KMS-11 (cell line): ENCODE results near the gene SLC25A48.

Experiments
- H2AFZ ChIP-seq: fragments of 200-600 bp; sonication (generic); 2 replicates; pipeline ENCODE4 v1.6.1; 2016; ENCODE audit warnings: antibody characterized with exemption, mixed run types, low read depth
- H3K27ac ChIP-seq: fragments of 200-600 bp; sonication (generic); 2 replicates; pipeline ENCODE4 v1.6.1; 2016; ENCODE audit warnings: mild to moderate bottlenecking, mixed run types
- H3K27me3 ChIP-seq: fragments of 200-600 bp; sonication (generic); 2 replicates; pipeline ENCODE4 v1.6.1; 2017; ENCODE audit warnings: mild to moderate bottlenecking, low read depth, mixed run types, moderate library complexity; ENCODE audit not compliant: insufficient read depth
- H3K36me3 ChIP-seq: fragments of 200-600 bp; sonication (generic); 2 replicates; pipeline ENCODE4 v1.6.1; 2017; ENCODE audit warnings: mild to moderate bottlenecking, mixed run types; ENCODE audit not compliant: insufficient read depth
- H3K4me1 ChIP-seq: fragments of 200-600 bp; sonication (generic); 2 replicates; pipeline ENCODE4 v1.6.1; 2016; ENCODE audit warnings: mild to moderate bottlenecking, low read depth, mixed run types; ENCODE audit not compliant: poor library complexity, severe bottlenecking
- H3K4me2 ChIP-seq: fragments of 200-600 bp; sonication (generic); 2 replicates; pipeline ENCODE4 v1.7.0; 2016; ENCODE audit warnings: mild to moderate bottlenecking, mixed run types
- H3K4me3 ChIP-seq: fragments of 200-600 bp; sonication (generic); IDR thresholded peaks from 2 replicates; pipeline ENCODE4 v1.6.1; 2017; ENCODE audit warnings: low read depth, low read length, mixed read lengths; ENCODE audit not compliant: insufficient read depth
- H3K79me2 ChIP-seq: fragments of 200-600 bp; sonication (generic); 2 replicates; pipeline ENCODE4 v1.6.1; 2016; ENCODE audit warnings: low read depth, mixed run types; ENCODE audit not compliant: insufficient read depth
- H3K9ac ChIP-seq: fragments of 200-600 bp; sonication (generic); 2 replicates; pipeline ENCODE4 v1.6.1; 2016; ENCODE audit warnings: mild to moderate bottlenecking, mixed run types
- H4K20me1 ChIP-seq: fragments of 200-600 bp; sonication (generic); 2 replicates; pipeline ENCODE4 v1.6.1; 2016; ENCODE audit warnings: mild to moderate bottlenecking, mixed run types; ENCODE audit not compliant: insufficient read depth
- CTCF ChIP-seq: fragments of 200-600 bp; sonication (generic); conservative IDR thresholded peaks from 2 replicates; pipeline ENCODE4 v1.6.1; 2017; ENCODE audit warnings: low read depth, mild to moderate bottlenecking, antibody characterized with exemption, low read length, moderate library complexity, mixed read lengths

SLC25A48 gene

GRCh38 chr5:135830384-135830700 lies 4.1 kb upstream of the SLC25A48 start:
- no peaks in the 10 kb centered on the region for H4K20me1 ChIP-seq
- H3K36me3 ChIP-seq = no peaks in the 10 kb centered on the region
- no peak overlapping the region for H3K4me2 ChIP-seq
- no peak overlapping the region for H3K9ac ChIP-seq
- H3K79me2 ChIP-seq = no peaks in the 10 kb centered on the region
- no peak overlapping the region for H3K27ac ChIP-seq
- H3K4me1 ChIP-seq = peaks cover 4% of the 10 kb centered on the region
- no peak overlapping the region for H3K4me3 ChIP-seq
- TF ChIP-seq CTCF = peak; percentile 24; the same call in 1 of the 2 replicates
- no peaks in the 10 kb centered on the region for H3K27me3 ChIP-seq
- peak overlapping the region; percentile 13; the same call in 1 of the 2 replicates for H2AFZ ChIP-seq

GRCh38 chr5:135830876-135831275 lies 3.6 kb upstream of the SLC25A48 start:
- no peak overlapping the region for H3K4me3 ChIP-seq
- no peak for TF ChIP-seq CTCF
- H3K27ac ChIP-seq = no peak overlapping the region
- H2AFZ ChIP-seq = no peak overlapping the region
- peaks cover 4% of the 10 kb centered on the region for H3K4me1 ChIP-seq
- no peaks in the 10 kb centered on the region for H3K36me3 ChIP-seq
- no peak overlapping the region for H3K4me2 ChIP-seq
- no peaks in the 10 kb centered on the region for H3K79me2 ChIP-seq
- H3K9ac ChIP-seq = no peak overlapping the region
- H4K20me1 ChIP-seq = no peaks in the 10 kb centered on the region
- H3K27me3 ChIP-seq = no peaks in the 10 kb centered on the region

- Histone ChIP-seq H2AFZ (no peak overlapping the region), H3K27me3 (no peaks in the 10 kb centered on the region), H3K4me3 (no peak overlapping the region), H3K27ac (no peak overlapping the region), H3K9ac (no peak overlapping the region), H3K4me2 (no peak overlapping the region), H3K79me2 (no peaks in the 10 kb centered on the region), H3K4me1 (peaks cover 4% of the 10 kb centered on the region), H3K36me3 (no peaks in the 10 kb centered on the region), H4K20me1 (no peaks in the 10 kb centered on the region)
- no peak for TF ChIP-seq CTCF
Observed at GRCh38 chr5:135831439-135831838, 3.0 kb upstream of the SLC25A48 start.

- H3K4me2 ChIP-seq = no peak overlapping the region
- no peak overlapping the region for H2AFZ ChIP-seq
- H3K4me3 ChIP-seq = no peak overlapping the region
- H3K27me3 ChIP-seq = no peaks in the 10 kb centered on the region
- peaks cover 4% of the 10 kb centered on the region for H3K4me1 ChIP-seq
- TF ChIP-seq CTCF = no peak
- H3K79me2 ChIP-seq = no peaks in the 10 kb centered on the region
- H3K27ac ChIP-seq = no peak overlapping the region
- no peak overlapping the region for H3K9ac ChIP-seq
- H4K20me1 ChIP-seq = no peaks in the 10 kb centered on the region
- no peaks in the 10 kb centered on the region for H3K36me3 ChIP-seq
Observed at GRCh38 chr5:135831851-135832555, 2.5 kb upstream of the SLC25A48 start.
